SH-SY5Y (cell line): ENCODE data around the gene DIP2C.

Source experiments
- GATA2 ChIP-seq: IDR thresholded peaks from 2 replicates; pipeline ENCODE4 v1.6.1; 2011; ENCODE audit warnings: mild to moderate bottlenecking, low read depth, low read length
- GATA3 ChIP-seq: IDR thresholded peaks from 2 replicates; pipeline ENCODE4 v1.6.1; 2011; ENCODE audit warnings: low read depth, mild to moderate bottlenecking, low read length, moderate library complexity

GRCh38 chr10:314381-314780, 375.1 kb downstream of the DIP2C start:
- TF ChIP-seq GATA2 (no peak), GATA3 (no peak)
